ENCODE measurements around the gene SIL1. TPM values are rescaled to one million over a fixed set of nuclear protein-coding genes. Genes with fewer than 3 reads are reported as not detected.

Gene SIL1
- total RNA-seq, 4 donors from 2014 or later, result 20.3 to 39.2 (median 29.1) TPM

- no peak for TF ChIP-seq POLR2AphosphoS5 (IDR thresholded peaks at IDR 0.05)
- no peak for TF ChIP-seq CTCF (IDR thresholded peaks at IDR 0.05)
- no peak for TF ChIP-seq POLR2A (IDR thresholded peaks at IDR 0.05; ENCODE audit: low read depth)
- TF ChIP-seq EP300 (IDR thresholded peaks at IDR 0.05), result no peak
- 96% methylated on average over 2 of the region's 2 CpGs for WGBS
- peaks cover 0 to 7% (median 5%) of the 10 kb centered on the region in 4 donors for H3K4me1 ChIP-seq
- H3K4me3 ChIP-seq, result no peak overlapping the region
- H3K9me3 ChIP-seq, result no peaks in the 10 kb centered on the region
- no peak for DNase-seq (ENCODE audit: extremely low spot score)
- H3K27ac ChIP-seq (replicated peaks in 1 of 4), result no peak overlapping the region
- H3K36me3 ChIP-seq, result no peaks in the 10 kb centered on the region
- no peaks in the 10 kb centered on the region for H3K27me3 ChIP-seq
- intact Hi-C loops (cut with DNase I), result no loop called here
Measured at GRCh38 chr5:139082813-139083498, 115.2 kb downstream of the SIL1 start.

- intact Hi-C loops (cut with DNase I), result no loop called here
- WGBS, result 88% methylated on average over 2 of the region's 2 CpGs
- no peaks in the 10 kb centered on the region for H3K9me3 ChIP-seq
- no peaks in the 10 kb centered on the region for H3K27me3 ChIP-seq
- H3K36me3 ChIP-seq, result no peaks in the 10 kb centered on the region
- H3K27ac ChIP-seq (replicated peaks in 1 of 4), result no peak overlapping the region
- no peak for TF ChIP-seq POLR2A (IDR thresholded peaks at IDR 0.05; ENCODE audit: low read depth)
- no peak for TF ChIP-seq EP300 (IDR thresholded peaks at IDR 0.05)
- TF ChIP-seq POLR2AphosphoS5 (IDR thresholded peaks at IDR 0.05), result no peak
- TF ChIP-seq CTCF (IDR thresholded peaks at IDR 0.05), result no peak
- H3K4me1 ChIP-seq, result peaks cover 3 to 19% (median 10%) of the 10 kb centered on the region in 4 donors
- H3K4me3 ChIP-seq, result no peak overlapping the region
- DNase-seq (ENCODE audit: extremely low spot score), result no peak
Measured at GRCh38 chr5:139079991-139080610, 118.1 kb downstream of the SIL1 start.

- WGBS, result 100% methylated on average over 1 of the region's 1 CpG
- TF ChIP-seq POLR2AphosphoS5 (IDR thresholded peaks at IDR 0.05) (no peak), POLR2A (IDR thresholded peaks at IDR 0.05; ENCODE audit: low read depth) (no peak), CTCF (IDR thresholded peaks at IDR 0.05) (no peak), EP300 (IDR thresholded peaks at IDR 0.05) (no peak)
- H3K27ac ChIP-seq (replicated peaks in 1 of 4), result no peak overlapping the region
Measured at GRCh38 chr5:139079225-139079990, 118.8 kb downstream of the SIL1 start.

GRCh38 chr5:139078345-139078744 lies 119.8 kb downstream of the SIL1 start:
- WGBS, result 98% methylated on average over 4 of the region's 4 CpGs
- intact Hi-C loops (cut with DNase I), result no loop called here
- H3K27ac ChIP-seq (replicated peaks in 1 of 4), result no peak overlapping the region

More at GRCh38 chr5:139079225-139079990, 118.8 kb downstream of the SIL1 start:
- Histone ChIP-seq H3K4me1 (peaks cover 4 to 22% (median 10%) of the 10 kb centered on the region in 4 donors), H3K4me3 (no peak overlapping the region), H3K9me3 (no peaks in the 10 kb centered on the region), H3K27me3 (no peaks in the 10 kb centered on the region), H3K36me3 (no peaks in the 10 kb centered on the region)
- intact Hi-C loops (cut with DNase I), result no loop called here
- no peak for DNase-seq (ENCODE audit: extremely low spot score)

More at GRCh38 chr5:139078345-139078744, 119.8 kb downstream of the SIL1 start:
- no peak for DNase-seq (ENCODE audit: extremely low spot score)
- Histone ChIP-seq H3K4me1 (peaks cover 4 to 22% (median 10%) of the 10 kb centered on the region in 4 donors), H3K27me3 (no peaks in the 10 kb centered on the region), H3K9me3 (no peaks in the 10 kb centered on the region), H3K36me3 (no peaks in the 10 kb centered on the region), H3K4me3 (no peak overlapping the region)
- TF ChIP-seq POLR2A (IDR thresholded peaks at IDR 0.05; ENCODE audit: low read depth) (no peak), EP300 (IDR thresholded peaks at IDR 0.05) (no peak), CTCF (IDR thresholded peaks at IDR 0.05) (no peak), POLR2AphosphoS5 (IDR thresholded peaks at IDR 0.05) (no peak)

Measured in esophagus muscularis mucosa (tissue), 4 donors.